HFFc6 (cell line): Measurements from ENCODE around the gene CDC25B. TPM values are rescaled to one million over a fixed set of nuclear protein-coding genes. Genes with fewer than 3 reads are reported as not detected.

Experiments used
- DNase-seq: peaks from one replicate; pipeline ENCODE4 v3.0.0-alpha.2; 2018
- H3K27ac Mint-ChIP-seq: 2 replicates; pipeline ENCODE4 v1.8.0; 2020; ENCODE audit warnings: mild to moderate bottlenecking, mixed read lengths
- H3K27me3 Mint-ChIP-seq: 2 replicates; pipeline ENCODE4 v1.8.0; 2021; ENCODE audit warnings: mild to moderate bottlenecking, moderate library complexity, mixed read lengths; ENCODE audit not compliant: insufficient read depth
- H3K36me3 Mint-ChIP-seq: 2 replicates; pipeline ENCODE4 v1.8.0; 2021; ENCODE audit warnings: low read depth, mixed read lengths
- H3K4me1 Mint-ChIP-seq: 2 replicates; pipeline ENCODE4 v1.8.0; 2020; ENCODE audit warnings: low read depth, mixed read lengths
- H3K4me3 Mint-ChIP-seq: 2 replicates; pipeline ENCODE4 v1.8.0; 2020; ENCODE audit warnings: mild to moderate bottlenecking, moderate library complexity, mixed read lengths
- H3K9me3 Mint-ChIP-seq: 2 replicates; pipeline ENCODE4 v1.8.0; 2020; ENCODE audit warnings: mild to moderate bottlenecking, mixed read lengths
- CTCF ChIP-seq: fragments of 200-600 bp; sonication (generic); IDR thresholded peaks from 2 replicates; pipeline ENCODE4 v1.5.0; 2021; ENCODE audit warnings: antibody characterized with exemption, mild to moderate bottlenecking
- total RNA-seq, 6 experiments: library from RNA; stranded (reverse); fragmentation: NEBNext Ultra II Directional; extraction: Animal tissue kit (Norgen Biotek cat#: 25700); gene quantifications; 2 replicates in 1 of 6; 3 replicates in 5 of 6; pipeline ENCODE4 v1.2.3, GENCODE V29; 2021

The CDC25B gene
- total RNA-seq, 6 experiments from 2014 or later = 44.9 to 92.6 (median 84.5) TPM

DNA sequence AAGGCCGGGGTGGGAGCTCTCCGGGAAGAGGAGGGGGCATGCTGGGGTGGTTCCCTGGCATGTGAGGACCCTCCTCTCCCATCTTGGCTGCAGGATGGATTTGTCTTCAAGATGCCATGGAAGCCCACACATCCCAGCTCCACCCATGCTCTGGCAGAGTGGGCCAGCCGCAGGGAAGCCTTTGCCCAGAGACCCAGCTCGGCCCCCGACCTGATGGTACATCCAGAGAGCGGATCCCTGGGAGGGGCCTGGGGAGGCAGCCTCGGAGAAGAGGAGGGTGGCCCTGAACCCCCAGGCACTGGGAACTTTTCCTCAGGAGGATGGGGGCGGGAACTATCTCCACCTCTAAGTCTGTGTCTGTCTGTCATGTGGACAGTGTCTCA lies 4.8 kb downstream of the CDC25B start:
- Mint-ChIP-seq H3K27me3 (peaks cover 6% of the 10 kb centered on the region), H3K9me3 (no peaks in the 10 kb centered on the region), H3K27ac (no peak overlapping the region), H3K4me1 (peaks cover 68% of the 10 kb centered on the region), H3K4me3 (no peak overlapping the region), H3K36me3 (peaks cover 53% of the 10 kb centered on the region)
- TF ChIP-seq CTCF = no peak
- no peak for DNase-seq

GRCh38 chr20:3801299-3801698 lies 5.2 kb downstream of the CDC25B start:
- no peak for DNase-seq
- Mint-ChIP-seq H3K9me3 (no peaks in the 10 kb centered on the region), H3K36me3 (peaks cover 57% of the 10 kb centered on the region), H3K4me1 (peaks cover 72% of the 10 kb centered on the region), H3K27ac (peak overlapping the region; percentile 38), H3K27me3 (peaks cover 8% of the 10 kb centered on the region), H3K4me3 (no peak overlapping the region)
- TF ChIP-seq CTCF = no peak

DNA sequence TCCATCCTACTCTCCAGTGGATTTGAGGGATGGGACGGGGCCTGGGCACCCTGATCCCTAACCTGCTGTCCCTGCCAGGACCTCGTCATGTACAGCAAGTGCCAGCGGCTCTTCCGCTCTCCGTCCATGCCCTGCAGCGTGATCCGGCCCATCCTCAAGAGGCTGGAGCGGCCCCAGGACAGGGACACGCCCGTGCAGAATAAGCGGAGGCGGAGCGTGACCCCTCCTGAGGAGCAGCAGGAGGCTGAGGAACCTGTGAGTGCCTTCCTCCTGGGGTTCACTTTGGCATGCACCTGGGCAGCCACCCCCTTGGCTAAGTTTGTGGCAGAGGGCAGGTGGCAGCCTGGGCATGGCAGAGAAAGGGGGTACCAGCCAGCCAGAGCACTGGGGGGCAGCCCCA lies 5.7 kb downstream of the CDC25B start:
- Mint-ChIP-seq H3K4me1 (peaks cover 77% of the 10 kb centered on the region), H3K27me3 (peaks cover 8% of the 10 kb centered on the region), H3K9me3 (no peaks in the 10 kb centered on the region), H3K36me3 (peaks cover 58% of the 10 kb centered on the region), H3K27ac (no peak overlapping the region), H3K4me3 (no peak overlapping the region)
- no peak for DNase-seq
- no peak for TF ChIP-seq CTCF

- H3K4me1 Mint-ChIP-seq = peaks cover 77% of the 10 kb centered on the region
- no peak for DNase-seq
- H3K4me3 Mint-ChIP-seq = no peak overlapping the region
- no peaks in the 10 kb centered on the region for H3K9me3 Mint-ChIP-seq
- H3K27ac Mint-ChIP-seq = peak overlapping the region; percentile 75
- TF ChIP-seq CTCF = no peak
- H3K27me3 Mint-ChIP-seq = peaks cover 8% of the 10 kb centered on the region
- H3K36me3 Mint-ChIP-seq = peaks cover 53% of the 10 kb centered on the region
These were observed 6.6 kb downstream of the CDC25B start for GRCh38 chr20:3802524-3803239.

GRCh38 chr20:3803289-3803688 lies 7.2 kb downstream of the CDC25B start:
- Mint-ChIP-seq H3K4me1 (peaks cover 77% of the 10 kb centered on the region), H3K27ac (peak overlapping the region; percentile 75), H3K4me3 (no peak overlapping the region), H3K9me3 (0 out of 2 replicates have a peak, but pooled peaks cover 3% of the 10 kb centered on the region), H3K36me3 (peaks cover 50% of the 10 kb centered on the region), H3K27me3 (peaks cover 11% of the 10 kb centered on the region; the same call in 1 of the 2 replicates)
- DNase-seq = no peak
- TF ChIP-seq CTCF = no peak
